ENCODE results near the gene BEND2. TPM values are rescaled to one million over a fixed set of nuclear protein-coding genes. Genes with fewer than 3 reads are reported as not detected.
"Not testable (repeated sequence)": the region's sequence is repeated elsewhere in the genome, so short reads cannot be mapped to it uniquely, and the experiment has no call there.

BEND2 gene
- not detected in 2 replicates for total RNA-seq

DNA sequence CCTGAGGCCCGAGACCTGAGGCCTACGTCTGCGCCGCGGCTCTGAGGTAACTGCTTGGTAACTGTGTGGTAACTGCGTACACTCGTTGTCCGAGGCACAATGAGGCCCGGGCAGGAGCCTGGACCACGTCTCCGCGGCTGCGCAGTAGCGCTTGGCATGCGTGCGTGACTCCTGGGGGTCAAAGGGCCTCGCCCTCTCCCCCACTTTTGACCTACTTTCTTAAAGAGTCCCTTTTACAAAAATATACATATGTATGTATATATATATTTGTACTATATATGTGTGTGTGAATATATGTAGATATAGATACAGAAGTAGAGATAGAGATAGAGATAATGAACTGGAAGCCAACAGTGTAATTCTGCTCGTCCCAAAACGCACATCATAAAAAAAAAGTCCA is at the start of gene BEND2:
Gene BEND2 (minus strand): TSS at position 101 of the 400 bp plus-strand sequence. CDS start 136 bp downstream, outside the sequence.
- intact Hi-C loops (cut with micrococcal nuclease) = no loop called here
- no peaks in the 10 kb centered on the region for H3K9me3 Mint-ChIP-seq
- H3K36me3 Mint-ChIP-seq (ENCODE audit: low read depth) = no peaks in the 10 kb centered on the region
- H3K27me3 Mint-ChIP-seq (ENCODE audit: low read depth) = no peaks in the 10 kb centered on the region
- no peak within 1 kb of the TSS for H3K4me3 Mint-ChIP-seq (ENCODE audit: low read depth)
- DNase-seq (ENCODE audit: low spot score) = no peak
- H3K27ac Mint-ChIP-seq = no peak within 1 kb of the TSS
- no peaks in the 10 kb centered on the region for H3K4me1 Mint-ChIP-seq (ENCODE audit: low read depth)

DNA sequence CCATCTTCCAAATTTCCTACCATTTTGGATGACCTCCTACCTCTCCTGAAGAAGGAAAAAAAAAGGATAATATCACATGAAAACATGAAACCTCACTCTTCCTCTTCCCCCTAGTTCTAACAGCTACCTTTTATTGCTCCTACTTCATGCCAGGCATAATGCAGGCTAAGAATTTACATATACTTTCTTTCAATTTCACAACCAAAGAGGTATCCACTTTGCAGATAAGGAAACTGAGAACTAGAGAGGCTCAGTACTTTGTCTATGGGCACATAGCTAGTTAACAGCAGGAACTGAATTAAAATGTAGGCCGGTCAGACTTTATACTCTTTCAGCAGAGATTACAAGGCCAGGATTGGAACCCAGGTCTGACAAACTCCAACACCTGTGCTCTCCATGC is 34.4 kb upstream of the BEND2 start:
- intact Hi-C loops (cut with micrococcal nuclease) = no loop called here

DNA sequence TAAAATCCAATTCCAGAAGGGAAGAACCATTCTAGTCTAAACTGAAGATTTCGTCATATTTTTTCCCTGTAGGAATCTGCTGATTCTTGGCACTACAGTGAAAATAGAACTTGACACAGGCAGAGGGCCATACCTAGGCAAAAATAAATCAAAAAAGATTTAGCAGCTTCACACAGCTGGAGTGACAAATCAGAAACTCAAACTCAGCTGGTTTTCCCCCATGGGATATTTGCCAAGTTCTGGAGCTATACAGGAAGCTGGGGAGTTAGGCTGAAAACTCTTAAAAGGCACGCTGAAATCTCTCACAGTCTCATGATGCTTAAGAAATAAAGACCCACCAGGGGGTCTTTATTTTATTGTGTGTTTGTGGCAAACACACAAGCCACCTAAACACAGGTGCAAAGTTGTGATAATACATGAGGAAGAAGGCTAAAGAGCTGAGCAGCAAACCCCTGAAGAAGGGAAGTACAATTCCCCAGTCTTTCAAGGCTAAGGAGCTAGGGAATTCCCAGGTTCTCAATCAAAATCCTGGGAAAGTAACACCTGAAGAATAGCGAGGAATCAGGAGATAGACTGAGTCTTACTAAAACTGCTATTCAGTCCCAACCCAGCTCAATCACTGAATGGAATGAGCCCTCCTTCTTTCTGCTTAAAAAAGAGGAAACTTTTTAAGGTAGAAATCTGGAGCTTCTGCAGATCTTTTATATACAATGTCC is 32.1 kb upstream of the BEND2 start:
- Mint-ChIP-seq H3K4me1 (ENCODE audit: low read depth) (no peaks in the 10 kb centered on the region), H3K4me3 (ENCODE audit: low read depth) (no peak overlapping the region), H3K9me3 (no peaks in the 10 kb centered on the region), H3K36me3 (ENCODE audit: low read depth) (peaks cover 3% of the 10 kb centered on the region), H3K27ac (no peak overlapping the region), H3K27me3 (ENCODE audit: low read depth) (no peaks in the 10 kb centered on the region)
- intact Hi-C loops (cut with micrococcal nuclease) = no loop called here
- no peak for DNase-seq (ENCODE audit: low spot score)

More for the DNA sequence above, 34.4 kb upstream of the BEND2 start:
- Mint-ChIP-seq H3K27ac (no peak overlapping the region), H3K4me1 (ENCODE audit: low read depth) (no peaks in the 10 kb centered on the region), H3K36me3 (ENCODE audit: low read depth) (peaks cover 3% of the 10 kb centered on the region), H3K9me3 (no peaks in the 10 kb centered on the region), H3K4me3 (ENCODE audit: low read depth) (no peak overlapping the region), H3K27me3 (ENCODE audit: low read depth) (no peaks in the 10 kb centered on the region)
- no peak for DNase-seq (ENCODE audit: low spot score)

DNA sequence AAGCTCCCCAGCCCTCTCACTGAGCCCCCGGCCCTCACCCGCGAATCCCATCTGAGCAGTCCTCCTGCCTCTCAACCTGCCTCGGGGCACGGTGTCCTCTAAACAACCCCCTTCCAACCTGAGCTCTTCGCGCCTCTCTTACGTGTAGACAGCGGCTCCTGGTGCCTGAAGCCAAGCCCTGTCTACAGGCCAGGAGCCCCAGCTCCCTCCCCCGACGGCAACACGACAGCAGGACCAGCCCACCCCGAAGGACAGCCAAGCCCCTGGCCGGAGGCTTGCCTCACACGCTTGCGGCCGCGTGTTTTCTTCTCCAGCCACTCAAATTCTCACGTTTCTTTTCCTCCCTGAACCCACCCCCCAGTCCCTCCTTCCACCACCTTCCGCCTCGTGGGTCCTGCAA is 9.0 kb upstream of the BEND2 start:
- H3K4me1 Mint-ChIP-seq (ENCODE audit: low read depth); H3K36me3 Mint-ChIP-seq (ENCODE audit: low read depth); H3K27ac Mint-ChIP-seq; H3K27me3 Mint-ChIP-seq (ENCODE audit: low read depth); H3K4me3 Mint-ChIP-seq (ENCODE audit: low read depth); H3K9me3 Mint-ChIP-seq; intact Hi-C loops (cut with micrococcal nuclease); DNase-seq (ENCODE audit: low spot score): not testable (repeated sequence)

DNA sequence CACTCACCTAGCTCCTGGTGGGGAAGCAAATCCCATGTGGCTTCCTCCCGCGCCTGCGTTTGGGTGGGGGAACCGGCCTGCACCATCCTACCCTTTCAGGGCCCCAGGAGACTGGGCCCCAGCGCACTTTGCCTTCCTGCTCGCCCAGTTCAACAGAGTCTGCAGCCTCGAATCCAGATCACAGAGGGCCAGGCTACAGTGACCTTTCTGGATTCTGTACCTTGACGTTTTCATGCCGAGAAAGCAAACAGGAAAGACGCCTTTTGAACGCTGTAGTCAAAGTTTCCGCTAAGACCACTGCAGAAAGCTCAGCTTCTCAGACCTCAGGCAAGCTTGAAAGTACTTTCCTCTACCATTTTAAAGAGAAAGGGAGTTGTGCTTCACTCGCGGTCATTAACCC is 7.4 kb upstream of the BEND2 start:
- intact Hi-C loops (cut with micrococcal nuclease) = no loop called here

DNA sequence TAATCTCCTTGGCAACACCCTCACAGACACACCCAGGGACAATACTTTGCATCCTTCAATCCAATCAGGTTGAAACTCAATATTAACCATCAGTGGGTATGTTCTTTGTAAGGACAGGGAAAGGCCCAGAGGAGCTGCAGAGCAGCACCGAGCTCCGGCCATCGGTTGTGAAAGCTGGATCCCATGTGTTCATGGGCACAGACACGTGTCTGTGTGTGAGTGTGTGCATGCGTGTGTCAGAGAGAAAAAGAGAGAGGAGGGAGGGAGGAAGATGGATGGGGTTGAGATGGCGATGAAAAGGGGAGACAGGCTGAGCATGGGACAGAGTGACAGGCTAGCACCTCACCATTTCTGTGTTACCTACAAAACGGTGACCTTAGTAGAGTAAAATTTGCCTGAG is 6.8 kb upstream of the BEND2 start:
- Mint-ChIP-seq H3K9me3 (no peaks in the 10 kb centered on the region), H3K4me3 (ENCODE audit: low read depth) (no peak overlapping the region), H3K4me1 (ENCODE audit: low read depth) (no peaks in the 10 kb centered on the region), H3K27ac (no peak overlapping the region), H3K27me3 (ENCODE audit: low read depth) (peaks cover 2% of the 10 kb centered on the region), H3K36me3 (ENCODE audit: low read depth) (no peaks in the 10 kb centered on the region)
- no peak for DNase-seq (ENCODE audit: low spot score)
- intact Hi-C loops (cut with micrococcal nuclease) = no loop called here

More for the DNA sequence above, 7.4 kb upstream of the BEND2 start:
- H3K4me3 Mint-ChIP-seq (ENCODE audit: low read depth) = no peak overlapping the region
- H3K9me3 Mint-ChIP-seq = no peaks in the 10 kb centered on the region
- DNase-seq (ENCODE audit: low spot score) = no peak
- no peaks in the 10 kb centered on the region for H3K36me3 Mint-ChIP-seq (ENCODE audit: low read depth)
- no peaks in the 10 kb centered on the region for H3K4me1 Mint-ChIP-seq (ENCODE audit: low read depth)
- no peak overlapping the region for H3K27ac Mint-ChIP-seq
- peaks cover 2% of the 10 kb centered on the region for H3K27me3 Mint-ChIP-seq (ENCODE audit: low read depth)

DNA sequence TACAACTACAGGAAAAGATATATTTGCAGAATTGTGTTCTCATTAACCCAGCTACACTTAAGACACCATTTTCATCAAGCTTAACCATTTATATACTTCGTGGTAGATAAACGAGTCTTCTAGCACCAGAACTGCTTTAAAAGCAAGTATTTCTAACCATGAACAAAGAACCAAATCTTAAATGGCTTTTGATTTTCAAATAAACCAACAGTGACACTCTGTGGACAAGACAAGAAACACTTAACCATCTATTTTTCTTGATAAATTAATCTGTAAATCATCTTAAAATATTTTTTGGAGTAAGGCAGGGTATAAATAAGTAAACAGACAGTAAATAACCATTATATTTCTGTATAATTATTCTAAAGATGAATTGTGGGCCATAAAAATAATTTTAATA is 10.2 kb downstream of the BEND2 start:
- H3K27me3 Mint-ChIP-seq (ENCODE audit: low read depth) = no peaks in the 10 kb centered on the region
- intact Hi-C loops (cut with micrococcal nuclease) = no loop called here
- DNase-seq (ENCODE audit: low spot score) = no peak
- H3K4me1 Mint-ChIP-seq (ENCODE audit: low read depth) = no peaks in the 10 kb centered on the region
- H3K36me3 Mint-ChIP-seq (ENCODE audit: low read depth) = no peaks in the 10 kb centered on the region
- H3K27ac Mint-ChIP-seq = no peak overlapping the region
- no peak overlapping the region for H3K4me3 Mint-ChIP-seq (ENCODE audit: low read depth)
- no peaks in the 10 kb centered on the region for H3K9me3 Mint-ChIP-seq

DNA sequence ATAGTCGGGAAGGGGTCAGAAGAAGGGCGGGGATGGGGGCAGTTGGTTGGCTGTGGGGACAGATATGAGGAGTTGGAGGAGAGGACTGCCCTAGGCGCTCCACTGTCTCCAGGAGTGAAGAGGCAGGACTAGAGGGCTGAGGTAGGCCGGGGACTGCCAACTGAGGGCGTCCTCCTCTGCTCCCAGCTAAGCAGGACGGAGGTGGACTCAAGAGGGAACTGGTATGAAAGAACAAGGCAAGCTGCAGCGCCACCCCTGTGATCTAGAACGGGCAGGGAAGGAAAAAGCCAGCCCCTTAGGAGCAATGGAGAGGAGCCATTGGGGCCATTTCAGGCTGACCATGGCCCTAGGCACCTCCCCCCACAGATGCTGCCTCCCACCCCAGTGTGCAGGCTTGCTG is 14.0 kb downstream of the BEND2 start:
- DNase-seq (ENCODE audit: low spot score) = no peak
- intact Hi-C loops (cut with micrococcal nuclease) = no loop called here
- Mint-ChIP-seq H3K4me3 (ENCODE audit: low read depth) (no peak overlapping the region), H3K36me3 (ENCODE audit: low read depth) (no peaks in the 10 kb centered on the region), H3K4me1 (ENCODE audit: low read depth) (no peaks in the 10 kb centered on the region), H3K27me3 (ENCODE audit: low read depth) (no peaks in the 10 kb centered on the region), H3K27ac (no peak overlapping the region), H3K9me3 (no peaks in the 10 kb centered on the region)

DNA sequence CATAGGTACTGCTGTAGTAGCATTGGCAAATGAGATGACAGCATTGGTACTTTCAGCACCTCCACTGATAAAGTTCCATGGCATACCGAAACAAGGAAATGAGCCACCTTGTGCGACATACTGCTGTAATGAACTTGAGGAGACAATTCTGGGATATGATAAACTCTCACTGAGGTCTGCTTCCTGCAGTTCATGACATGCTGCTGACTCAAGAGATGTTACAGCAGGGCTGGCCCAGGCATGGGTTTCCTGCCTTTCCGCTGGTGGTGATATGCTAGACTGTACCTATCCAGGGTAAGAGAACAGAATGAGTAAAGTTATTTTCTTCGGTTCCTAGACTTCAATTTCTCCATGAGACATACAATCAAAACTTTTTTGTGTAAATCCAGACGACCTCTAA is 17.1 kb downstream of the BEND2 start:
- no peak for DNase-seq (ENCODE audit: low spot score)
- Mint-ChIP-seq H3K27me3 (ENCODE audit: low read depth) (no peaks in the 10 kb centered on the region), H3K4me3 (ENCODE audit: low read depth) (no peak overlapping the region), H3K4me1 (ENCODE audit: low read depth) (no peaks in the 10 kb centered on the region), H3K9me3 (no peaks in the 10 kb centered on the region), H3K36me3 (ENCODE audit: low read depth) (no peaks in the 10 kb centered on the region), H3K27ac (no peak overlapping the region)
- intact Hi-C loops (cut with micrococcal nuclease) = no loop called here

DNA sequence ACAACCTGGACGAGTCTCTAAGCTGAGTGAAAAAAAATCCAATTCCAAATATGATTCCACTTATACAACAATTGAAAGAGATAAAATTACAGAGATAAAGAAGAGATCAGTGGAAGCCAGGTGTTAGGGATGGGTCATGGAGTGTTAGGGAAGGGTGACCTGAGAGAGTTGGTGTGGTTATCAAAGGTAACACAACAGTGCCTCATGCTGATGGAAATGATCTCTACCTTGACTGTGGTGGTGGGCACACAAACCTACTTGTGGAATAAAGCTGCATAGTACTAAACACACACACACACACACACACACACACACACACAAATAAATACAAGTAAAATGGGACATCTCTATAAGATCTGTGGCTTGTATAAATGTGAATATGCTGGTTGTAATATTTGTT is 26.0 kb downstream of the BEND2 start:
- Mint-ChIP-seq H3K27me3 (ENCODE audit: low read depth) (no peaks in the 10 kb centered on the region), H3K4me3 (ENCODE audit: low read depth) (no peak overlapping the region), H3K36me3 (ENCODE audit: low read depth) (no peaks in the 10 kb centered on the region), H3K27ac (no peak overlapping the region), H3K4me1 (ENCODE audit: low read depth) (no peaks in the 10 kb centered on the region), H3K9me3 (no peaks in the 10 kb centered on the region)
- intact Hi-C loops (cut with micrococcal nuclease) = no loop called here
- DNase-seq (ENCODE audit: low spot score) = no peak

DNA sequence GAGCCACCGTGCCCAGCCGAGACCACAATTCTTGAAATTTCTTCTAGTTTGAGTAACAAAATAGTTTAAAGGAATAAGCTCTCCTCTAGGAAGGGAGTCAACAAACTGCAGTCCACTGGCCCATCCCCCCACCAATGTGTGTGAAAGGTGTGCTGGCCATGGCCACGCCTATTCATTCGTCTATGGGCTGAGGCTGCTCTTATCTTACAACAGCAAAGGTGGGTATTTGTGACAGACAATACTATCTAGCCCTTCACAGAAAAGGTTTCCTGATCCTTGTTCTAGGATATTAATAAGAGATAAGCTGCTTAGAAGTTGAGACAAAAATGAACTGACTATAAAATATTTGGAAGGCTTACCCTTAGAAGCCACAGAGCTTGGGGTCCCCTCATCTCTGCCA is 41.2 kb downstream of the BEND2 start:
- Mint-ChIP-seq H3K4me1 (ENCODE audit: low read depth) (no peaks in the 10 kb centered on the region), H3K36me3 (ENCODE audit: low read depth) (no peaks in the 10 kb centered on the region), H3K4me3 (ENCODE audit: low read depth) (no peak overlapping the region), H3K27me3 (ENCODE audit: low read depth) (no peaks in the 10 kb centered on the region), H3K27ac (no peak overlapping the region), H3K9me3 (no peaks in the 10 kb centered on the region)
- no peak for DNase-seq (ENCODE audit: low spot score)
- intact Hi-C loops (cut with micrococcal nuclease) = no loop called here

DNA sequence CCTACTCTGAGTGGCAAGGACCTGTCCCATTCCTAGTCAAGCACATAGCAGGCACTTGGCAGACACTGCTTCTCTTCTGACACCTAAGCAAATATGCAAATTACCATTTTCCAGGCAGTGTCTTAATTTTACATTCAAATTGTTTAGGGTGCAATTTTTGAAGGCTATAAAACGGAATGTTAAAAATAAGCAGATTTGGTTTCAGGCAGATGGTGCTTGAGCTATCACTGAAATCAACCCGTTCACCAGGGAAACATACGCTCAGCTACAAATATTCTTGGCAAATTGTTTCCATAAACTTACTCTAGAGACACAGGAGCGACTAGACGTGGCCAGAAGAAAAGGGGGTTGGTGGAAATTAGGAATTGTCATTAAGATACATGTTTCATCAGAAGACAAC is 45.7 kb downstream of the BEND2 start:
- DNase-seq (ENCODE audit: low spot score) = no peak
- H3K27ac Mint-ChIP-seq = no peak overlapping the region
- no peaks in the 10 kb centered on the region for H3K4me1 Mint-ChIP-seq (ENCODE audit: low read depth)
- no peak overlapping the region for H3K4me3 Mint-ChIP-seq (ENCODE audit: low read depth)
- H3K9me3 Mint-ChIP-seq = no peaks in the 10 kb centered on the region
- H3K36me3 Mint-ChIP-seq (ENCODE audit: low read depth) = no peaks in the 10 kb centered on the region
- peaks cover 2% of the 10 kb centered on the region for H3K27me3 Mint-ChIP-seq (ENCODE audit: low read depth)
- intact Hi-C loops (cut with micrococcal nuclease) = no loop called here

DNA sequence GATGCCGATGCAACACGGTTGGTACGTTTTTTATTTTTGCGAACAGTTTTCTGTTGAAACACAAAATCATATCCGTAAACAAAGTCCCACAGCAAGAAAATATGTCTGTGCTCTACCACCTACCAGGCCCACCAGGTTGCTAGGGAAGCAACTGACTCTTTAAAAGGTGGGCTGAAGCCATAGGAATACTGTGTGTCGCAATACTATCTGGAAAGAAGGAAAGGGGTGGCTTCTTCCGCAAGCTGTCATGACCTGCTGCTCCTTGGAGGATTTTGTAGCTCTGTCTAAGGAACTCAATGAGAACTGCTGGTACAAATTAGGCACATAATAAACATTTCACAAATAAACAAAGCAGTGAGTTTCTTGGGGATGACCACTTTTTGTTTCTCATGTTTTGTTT is 46.5 kb downstream of the BEND2 start:
- DNase-seq (ENCODE audit: low spot score) = no peak
- intact Hi-C loops (cut with micrococcal nuclease) = no loop called here
- no peak overlapping the region for H3K27ac Mint-ChIP-seq
- H3K27me3 Mint-ChIP-seq (ENCODE audit: low read depth) = peaks cover 2% of the 10 kb centered on the region
- H3K9me3 Mint-ChIP-seq = no peaks in the 10 kb centered on the region
- H3K36me3 Mint-ChIP-seq (ENCODE audit: low read depth) = no peaks in the 10 kb centered on the region
- H3K4me1 Mint-ChIP-seq (ENCODE audit: low read depth) = no peaks in the 10 kb centered on the region
- no peak overlapping the region for H3K4me3 Mint-ChIP-seq (ENCODE audit: low read depth)

All from activated T-helper 2 cell treated with anti-CD3 and anti-CD28 coated beads, Interferon-gamma antibody, Interleukin-2, Interleukin-4, amounts not matched to agents 10 μg/mL and 5 μg/mL and 100 μg/mL, durations not matched to agents 14 hours and 24 hours and 36 hours (primary cell).